ENCODE measurements around the gene TST.
A peak's percentile ranks its signal among the peaks of the same experiment; 100 is the strongest.

The TST gene

GRCh38 chr22:37019309-37020191 lies at the start of gene TST, which contains the start of gene MPST:
TST (minus strand) TSS chr22:37019447; CDS start chr22:37018732, 715 bp downstream.
MPST (plus strand) TSS chr22:37019742; CDS start chr22:37019837, 95 bp downstream.
- DNase-seq: peak; percentile 27

GRCh38 chr22:37068859-37069258 lies 49.6 kb upstream of the TST start:
- no peak for DNase-seq

- DNase-seq: no peak
Observed at GRCh38 chr22:37067428-37067827, 48.2 kb upstream of the TST start.

GRCh38 chr22:37065961-37066360 lies 46.7 kb upstream of the TST start:
- DNase-seq: no peak

GRCh38 chr22:37065180-37065579 lies 45.9 kb upstream of the TST start:
- no peak for DNase-seq

- DNase-seq: no peak
Observed at GRCh38 chr22:37064553-37064952, 45.3 kb upstream of the TST start.

GRCh38 chr22:37063431-37064420 lies 44.5 kb upstream of the TST start:
- no peak for DNase-seq

GRCh38 chr22:37062702-37063381 lies 43.6 kb upstream of the TST start:
- DNase-seq: no peak

- DNase-seq: no peak
Observed at GRCh38 chr22:37062376-37062675, 43.1 kb upstream of the TST start.

GRCh38 chr22:37061611-37062375 lies 42.5 kb upstream of the TST start:
- DNase-seq: no peak

GRCh38 chr22:37060801-37061610 lies 41.8 kb upstream of the TST start:
- no peak for DNase-seq

- no peak for DNase-seq
Observed at GRCh38 chr22:37059876-37060449, 40.7 kb upstream of the TST start.

GRCh38 chr22:37058917-37059701 lies 39.9 kb upstream of the TST start:
- DNase-seq: no peak

- DNase-seq: no peak
Observed at GRCh38 chr22:37057796-37058510, 38.7 kb upstream of the TST start.

GRCh38 chr22:37057226-37057625 lies 38.0 kb upstream of the TST start:
- DNase-seq: no peak

- DNase-seq: no peak
Observed at GRCh38 chr22:37056246-37056645, 37.0 kb upstream of the TST start.

- DNase-seq: no peak
Observed at GRCh38 chr22:37054600-37055365, 35.5 kb upstream of the TST start.

- DNase-seq: no peak
Observed at GRCh38 chr22:37054056-37054395, 34.8 kb upstream of the TST start.

All from activated gamma-delta T cell treated with Interleukin-2 at 50 U/mL for 16 hours (primary cell).